Activated naive CD8-positive, alpha-beta T cell treated with anti-CD3 and anti-CD28 coated beads, Interleukin-2, amount 10 ng/mL, durations not matched to agents 7 days and 5 days (primary cell): ENCODE data around the gene BPIFB6. TPM values are rescaled to one million over a fixed set of nuclear protein-coding genes. Genes with fewer than 3 reads are reported as not detected.

Experiments
- ATAC-seq: fragments of 150-1000 bp; cut with Tn5 transposase; one replicate; pipeline ENCODE4 v1.10.0; 2021; ENCODE audit warnings: low read depth, moderate library complexity
- POLR2A ChIA-PET: fragments of 350-600 bp; sonication (Branson Sonifier 250); formaldehyde crosslinking; loops from one replicate; lab custom pipeline; 2021; ENCODE audit warnings: antibody characterized with exemption; lab: Charles Lee
- DNase-seq: peaks from one replicate; pipeline ENCODE4 v3.0.0; 2021
- H3K27ac Mint-ChIP-seq: one replicate; pipeline ENCODE4 v1.8.0; 2022; ENCODE audit warnings: mild to moderate bottlenecking, mixed read lengths
- H3K27me3 Mint-ChIP-seq: one replicate; pipeline ENCODE4 v1.8.0; 2022; ENCODE audit warnings: mild to moderate bottlenecking, moderate library complexity, mixed read lengths
- H3K36me3 Mint-ChIP-seq: one replicate; pipeline ENCODE4 v1.8.0; 2021; ENCODE audit warnings: mild to moderate bottlenecking, mixed read lengths
- H3K4me1 Mint-ChIP-seq: one replicate; pipeline ENCODE4 v1.8.0; 2021; ENCODE audit warnings: mixed read lengths
- H3K4me3 Mint-ChIP-seq: one replicate; pipeline ENCODE4 v1.8.0; 2022; ENCODE audit warnings: mild to moderate bottlenecking, moderate library complexity, mixed read lengths
- H3K9me3 Mint-ChIP-seq: one replicate; pipeline ENCODE4 v1.8.0; 2021; ENCODE audit warnings: mixed read lengths
- total RNA-seq, 2 experiments: library from RNA; stranded (reverse); gene quantifications; one replicate each; pipeline ENCODE4 v1.2.3, GENCODE V29; 2021

Gene BPIFB6
- total RNA-seq, 2 experiments from 2014 or later, result not detected

DNA sequence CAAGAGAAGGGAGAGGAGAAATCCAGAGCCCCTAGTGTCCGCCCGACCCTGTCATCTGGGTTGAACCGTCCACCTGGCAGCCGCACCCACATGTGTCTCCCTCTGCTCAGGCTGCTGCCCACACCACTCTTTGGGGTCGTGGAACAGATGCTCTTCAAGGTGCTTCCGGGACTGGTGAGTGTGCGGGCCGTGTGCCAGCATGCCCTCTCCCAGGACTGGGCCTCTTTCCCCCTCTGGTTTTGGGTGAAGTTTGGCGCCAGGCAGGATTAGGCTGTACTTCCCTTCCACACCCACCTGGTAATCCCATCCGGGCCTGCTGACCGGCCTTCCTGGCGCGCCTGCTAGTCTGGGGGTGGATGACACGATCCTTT is 30.2 kb downstream of the BPIFB6 start:
- no peaks in the 10 kb centered on the region for H3K36me3 Mint-ChIP-seq
- no peak overlapping the region for H3K4me3 Mint-ChIP-seq
- POLR2A ChIA-PET, result no interaction called here
- H3K27ac Mint-ChIP-seq, result no peak overlapping the region
- no peaks in the 10 kb centered on the region for H3K9me3 Mint-ChIP-seq
- peaks cover 4% of the 10 kb centered on the region for H3K27me3 Mint-ChIP-seq
- no peaks in the 10 kb centered on the region for H3K4me1 Mint-ChIP-seq
- no peak for ATAC-seq
- DNase-seq, result no peak

DNA sequence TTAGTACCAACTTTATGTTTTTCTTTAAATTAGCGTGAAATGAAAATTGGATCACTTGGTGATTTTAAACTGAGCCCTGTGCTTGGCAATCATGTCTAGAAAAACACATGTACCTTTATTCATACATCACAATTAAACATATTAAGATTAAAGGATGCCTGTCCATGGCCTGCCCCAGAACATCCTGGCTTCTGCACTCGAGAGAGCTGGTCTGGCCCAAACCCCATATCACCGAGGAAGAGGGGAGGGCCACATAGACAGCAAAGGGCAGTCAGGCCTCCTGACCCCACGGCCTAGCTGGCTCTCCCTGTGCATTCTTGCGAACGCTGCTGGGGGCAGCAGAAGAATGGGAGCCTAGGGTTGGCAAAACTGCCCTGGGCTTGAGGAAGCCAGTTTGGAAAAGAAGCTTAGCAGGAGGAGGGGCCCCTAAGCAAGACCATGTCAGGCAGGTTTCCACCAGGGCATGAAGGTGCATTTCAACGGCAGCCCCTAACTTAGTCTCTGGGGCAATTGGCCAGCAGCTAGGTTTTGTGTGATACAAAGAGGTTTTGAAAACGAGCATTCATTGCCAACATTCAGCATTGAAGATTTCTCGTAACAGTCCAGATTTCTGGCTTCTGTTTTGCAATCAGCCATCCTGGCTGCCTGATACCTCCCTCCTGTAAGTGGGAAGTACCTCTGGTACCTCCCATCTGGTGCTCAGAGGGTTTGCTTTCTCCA is 30.8 kb downstream of the BPIFB6 start:
- POLR2A ChIA-PET, result no interaction called here
- Mint-ChIP-seq H3K27ac (no peak overlapping the region), H3K9me3 (no peaks in the 10 kb centered on the region), H3K4me1 (no peaks in the 10 kb centered on the region), H3K4me3 (no peak overlapping the region), H3K36me3 (no peaks in the 10 kb centered on the region), H3K27me3 (peaks cover 7% of the 10 kb centered on the region)
- no peak for ATAC-seq
- no peak for DNase-seq

DNA sequence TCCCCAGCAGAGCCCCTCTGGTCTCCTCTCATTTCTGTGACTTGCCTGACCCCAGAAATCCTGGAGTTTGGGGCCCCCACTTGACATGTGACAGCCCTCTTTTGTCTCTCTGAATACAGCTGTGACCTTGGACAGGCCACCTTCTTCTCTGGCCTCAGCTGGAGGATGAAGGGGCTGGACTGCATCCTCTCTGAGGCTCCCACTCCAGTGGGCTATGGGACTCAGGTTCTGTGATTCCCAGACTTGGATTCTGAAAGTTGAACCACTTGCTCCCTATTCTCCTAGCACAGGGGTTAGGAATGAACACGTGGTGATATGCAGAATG is 31.3 kb downstream of the BPIFB6 start:
- no peak overlapping the region for H3K27ac Mint-ChIP-seq

GRCh38 chr20:33063271-33063670 is 31.8 kb downstream of the BPIFB6 start:
- H3K9me3 Mint-ChIP-seq, result no peaks in the 10 kb centered on the region
- H3K27me3 Mint-ChIP-seq, result peaks cover 7% of the 10 kb centered on the region
- POLR2A ChIA-PET, result no interaction called here
- no peak overlapping the region for H3K4me3 Mint-ChIP-seq
- ATAC-seq (no peak), DNase-seq (no peak)
- H3K27ac Mint-ChIP-seq, result no peak overlapping the region
- no peaks in the 10 kb centered on the region for H3K4me1 Mint-ChIP-seq
- H3K36me3 Mint-ChIP-seq, result no peaks in the 10 kb centered on the region

More for the DNA sequence above, 31.3 kb downstream of the BPIFB6 start:
- no peak for DNase-seq
- no peak for ATAC-seq
- POLR2A ChIA-PET, result no interaction called here
- Mint-ChIP-seq H3K9me3 (no peaks in the 10 kb centered on the region), H3K4me1 (no peaks in the 10 kb centered on the region), H3K36me3 (no peaks in the 10 kb centered on the region), H3K4me3 (no peak overlapping the region), H3K27me3 (peaks cover 7% of the 10 kb centered on the region)

DNA sequence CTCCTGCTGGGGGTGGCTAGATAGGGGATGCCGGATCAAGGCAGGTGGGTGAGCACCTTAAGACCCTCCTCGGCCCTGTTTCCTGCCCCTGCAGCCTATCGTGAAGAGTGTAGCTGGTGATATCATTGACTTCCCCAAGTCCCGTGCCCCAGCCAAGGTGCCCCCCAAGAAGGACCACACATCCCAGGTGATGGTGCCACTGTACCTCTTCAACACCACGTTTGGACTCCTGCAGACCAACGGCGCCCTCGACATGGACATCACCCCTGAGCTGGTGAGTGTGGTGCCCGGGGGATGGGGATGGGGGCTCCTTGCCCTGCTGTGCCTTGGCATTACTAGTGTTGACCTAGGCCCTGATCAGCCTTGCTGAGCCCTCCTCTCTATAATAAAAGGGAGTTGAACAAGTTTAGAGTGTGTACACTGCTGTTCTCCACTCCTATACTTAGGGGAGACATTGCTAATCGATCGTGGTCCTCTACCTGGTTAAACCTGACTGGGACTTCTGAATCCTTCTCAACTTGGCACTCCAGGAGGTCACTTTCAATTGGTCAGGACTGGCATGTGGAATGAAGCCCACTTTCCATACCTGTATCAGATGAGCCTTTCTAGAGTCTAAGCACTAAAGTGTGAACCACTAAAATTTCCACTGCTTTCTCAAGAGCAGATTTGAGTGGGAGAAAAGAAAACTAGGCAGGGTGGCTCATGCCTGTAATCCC is 33.3 kb downstream of the BPIFB6 start:
- no peak for ATAC-seq
- Mint-ChIP-seq H3K27me3 (peaks cover 7% of the 10 kb centered on the region), H3K4me3 (no peak overlapping the region), H3K36me3 (no peaks in the 10 kb centered on the region), H3K4me1 (no peaks in the 10 kb centered on the region), H3K9me3 (no peaks in the 10 kb centered on the region), H3K27ac (no peak overlapping the region)
- DNase-seq, result no peak
- POLR2A ChIA-PET, result no interaction called here

GRCh38 chr20:33065785-33066184 is 34.3 kb downstream of the BPIFB6 start:
- H3K36me3 Mint-ChIP-seq, result no peaks in the 10 kb centered on the region
- DNase-seq, result no peak
- no peaks in the 10 kb centered on the region for H3K4me1 Mint-ChIP-seq
- POLR2A ChIA-PET, result no interaction called here
- peaks cover 7% of the 10 kb centered on the region for H3K27me3 Mint-ChIP-seq
- no peak overlapping the region for H3K4me3 Mint-ChIP-seq
- no peak for ATAC-seq
- no peaks in the 10 kb centered on the region for H3K9me3 Mint-ChIP-seq
- no peak overlapping the region for H3K27ac Mint-ChIP-seq

GRCh38 chr20:33067806-33068205 is 36.4 kb downstream of the BPIFB6 start:
- no peaks in the 10 kb centered on the region for H3K36me3 Mint-ChIP-seq
- H3K4me3 Mint-ChIP-seq, result no peak overlapping the region
- H3K27ac Mint-ChIP-seq, result no peak overlapping the region
- peaks cover 7% of the 10 kb centered on the region for H3K27me3 Mint-ChIP-seq
- H3K4me1 Mint-ChIP-seq, result no peaks in the 10 kb centered on the region
- H3K9me3 Mint-ChIP-seq, result no peaks in the 10 kb centered on the region
- POLR2A ChIA-PET, result no interaction called here
- ATAC-seq (no peak), DNase-seq (no peak)

GRCh38 chr20:33068251-33068939 is 36.9 kb downstream of the BPIFB6 start:
- no peaks in the 10 kb centered on the region for H3K9me3 Mint-ChIP-seq
- no peak overlapping the region for H3K27ac Mint-ChIP-seq
- H3K4me3 Mint-ChIP-seq, result no peak overlapping the region
- no peak for ATAC-seq
- peaks cover 7% of the 10 kb centered on the region for H3K27me3 Mint-ChIP-seq
- H3K4me1 Mint-ChIP-seq, result no peaks in the 10 kb centered on the region
- H3K36me3 Mint-ChIP-seq, result no peaks in the 10 kb centered on the region
- POLR2A ChIA-PET, result no interaction called here
- no peak for DNase-seq

- H3K27ac Mint-ChIP-seq, result no peak overlapping the region
- no peaks in the 10 kb centered on the region for H3K36me3 Mint-ChIP-seq
- no peaks in the 10 kb centered on the region for H3K4me1 Mint-ChIP-seq
- peaks cover 7% of the 10 kb centered on the region for H3K27me3 Mint-ChIP-seq
- no peak for ATAC-seq
- H3K4me3 Mint-ChIP-seq, result no peak overlapping the region
- H3K9me3 Mint-ChIP-seq, result no peaks in the 10 kb centered on the region
- no peak for DNase-seq
- POLR2A ChIA-PET, result no interaction called here
Measured at GRCh38 chr20:33069673-33070072, 38.2 kb downstream of the BPIFB6 start.

- no peaks in the 10 kb centered on the region for H3K4me1 Mint-ChIP-seq
- ATAC-seq, result no peak
- DNase-seq, result no peak
- H3K27me3 Mint-ChIP-seq, result peaks cover 6% of the 10 kb centered on the region
- no peaks in the 10 kb centered on the region for H3K36me3 Mint-ChIP-seq
- no peaks in the 10 kb centered on the region for H3K9me3 Mint-ChIP-seq
- H3K27ac Mint-ChIP-seq, result no peak overlapping the region
- POLR2A ChIA-PET, result no interaction called here
- H3K4me3 Mint-ChIP-seq, result no peak overlapping the region
Measured at GRCh38 chr20:33070111-33071053, 38.9 kb downstream of the BPIFB6 start.

DNA sequence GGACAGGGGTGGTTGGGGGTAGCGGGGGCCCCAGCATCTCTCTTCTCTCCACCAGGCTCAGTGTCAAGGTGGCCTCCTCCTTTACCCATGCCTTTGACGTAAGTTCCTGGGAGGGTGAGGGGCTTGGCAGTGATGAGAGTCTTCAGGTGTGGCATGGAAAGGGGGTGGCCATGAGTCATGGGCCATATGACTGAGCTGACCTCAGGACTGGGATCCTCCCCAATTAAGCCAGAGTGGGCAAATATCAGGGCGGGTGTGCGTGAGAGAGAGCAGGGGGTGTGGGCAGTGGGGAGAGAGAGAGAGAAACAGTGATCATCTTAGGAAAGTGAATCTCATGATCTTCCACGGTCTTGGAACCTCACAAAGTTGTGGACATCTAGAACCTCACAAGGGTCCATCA is 39.8 kb downstream of the BPIFB6 start:
- no peak overlapping the region for H3K27ac Mint-ChIP-seq
- no peak for DNase-seq
- no peak overlapping the region for H3K4me3 Mint-ChIP-seq
- POLR2A ChIA-PET, result no interaction called here
- H3K36me3 Mint-ChIP-seq, result no peaks in the 10 kb centered on the region
- peaks cover 6% of the 10 kb centered on the region for H3K27me3 Mint-ChIP-seq
- H3K9me3 Mint-ChIP-seq, result no peaks in the 10 kb centered on the region
- no peak for ATAC-seq
- no peaks in the 10 kb centered on the region for H3K4me1 Mint-ChIP-seq

DNA sequence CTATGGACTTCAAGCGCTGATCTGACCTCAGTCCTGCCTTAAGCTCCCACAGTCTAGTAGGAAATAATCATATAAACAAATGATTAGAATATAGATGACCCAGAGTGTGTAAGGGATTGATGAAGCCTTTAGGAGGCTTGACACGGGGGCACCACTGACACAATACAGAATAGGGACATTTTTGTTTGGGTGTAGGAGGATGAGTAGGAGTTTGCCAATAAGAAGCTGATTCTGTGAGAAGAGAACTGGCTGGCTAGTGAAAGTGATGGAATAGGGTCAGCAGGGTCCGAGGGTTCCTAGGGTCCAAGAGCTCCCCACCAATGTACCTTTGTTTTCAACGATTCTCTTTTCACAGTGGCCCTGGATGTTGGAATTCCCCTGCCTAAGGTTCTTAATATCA is 40.9 kb downstream of the BPIFB6 start:
- POLR2A ChIA-PET, result no interaction called here
- H3K27ac Mint-ChIP-seq, result no peak overlapping the region
- H3K36me3 Mint-ChIP-seq, result no peaks in the 10 kb centered on the region
- DNase-seq, result no peak
- peaks cover 2% of the 10 kb centered on the region for H3K27me3 Mint-ChIP-seq
- H3K4me1 Mint-ChIP-seq, result no peaks in the 10 kb centered on the region
- no peaks in the 10 kb centered on the region for H3K9me3 Mint-ChIP-seq
- no peak for ATAC-seq
- H3K4me3 Mint-ChIP-seq, result no peak overlapping the region

GRCh38 chr20:33072813-33073212 is 41.4 kb downstream of the BPIFB6 start:
- H3K9me3 Mint-ChIP-seq, result no peaks in the 10 kb centered on the region
- no peak overlapping the region for H3K27ac Mint-ChIP-seq
- no peaks in the 10 kb centered on the region for H3K36me3 Mint-ChIP-seq
- H3K4me3 Mint-ChIP-seq, result no peak overlapping the region
- no peaks in the 10 kb centered on the region for H3K4me1 Mint-ChIP-seq
- no peak for DNase-seq
- H3K27me3 Mint-ChIP-seq, result peaks cover 2% of the 10 kb centered on the region
- POLR2A ChIA-PET, result no interaction called here
- no peak for ATAC-seq
